Hippocampal formation (tissue), 2 donors: ENCODE data around the gene P3R3URF.

Experiments used
- DNase-seq, 2 donors: peaks; one replicate each; lab custom pipeline; 2025; lab: John Stamatoyannopoulos, UW

P3R3URF gene

GRCh38 chr1:46131712-46132528, 44.4 kb downstream of the P3R3URF start:
- DNase-seq, result no peak

- peak in 1 of 2 donors; percentile 19 for DNase-seq
Measured at GRCh38 chr1:46131093-46131492, 45.2 kb downstream of the P3R3URF start.

GRCh38 chr1:46130606-46131005, 45.7 kb downstream of the P3R3URF start:
- no peak for DNase-seq

- DNase-seq, result no peak
Measured at GRCh38 chr1:46130121-46130520, 46.2 kb downstream of the P3R3URF start.

- DNase-seq, result no peak
Measured at GRCh38 chr1:46128344-46128743, 47.9 kb downstream of the P3R3URF start.
